Fibroblast of lung (primary cell): ENCODE measurements around the gene HACD2. TPM values are rescaled to one million over a fixed set of nuclear protein-coding genes. Genes with fewer than 3 reads are reported as not detected.
A peak's percentile ranks its signal among the peaks of the same experiment; 100 is the strongest.

Experiments
- DNase-seq, 2 donors: peaks; one replicate each; pipeline versions ENCODE4 v3.0.0 to v3.0.0-alpha.2; 2010; ENCODE audit warnings: low read depth in 2 of 2
- H2AFZ ChIP-seq: 2 replicates; pipeline ENCODE4 v1.5.1; 2012; ENCODE audit warnings: low read length, control low read depth, inconsistent platforms
- H3K27ac ChIP-seq: 2 replicates; pipeline ENCODE4 v1.5.1; 2011; ENCODE audit warnings: low read length, control low read depth; ENCODE audit not compliant: insufficient read depth
- H3K27me3 ChIP-seq: 2 replicates; pipeline ENCODE4 v1.5.1; 2011; ENCODE audit warnings: mild to moderate bottlenecking, low read length; ENCODE audit not compliant: control insufficient read depth, insufficient read depth
- H3K36me3 ChIP-seq: 2 replicates; pipeline ENCODE4 v1.5.1; 2011; ENCODE audit warnings: low read length; ENCODE audit not compliant: control insufficient read depth, insufficient read depth
- H3K4me1 ChIP-seq: 2 replicates; pipeline ENCODE4 v1.5.1; 2011; ENCODE audit warnings: low read length; ENCODE audit not compliant: control insufficient read depth, insufficient read depth; ENCODE audit errors: extremely low read depth
- H3K4me2 ChIP-seq: 2 replicates; pipeline ENCODE4 v1.5.1; 2011; ENCODE audit warnings: low read length, control low read depth; ENCODE audit not compliant: insufficient read depth; ENCODE audit errors: extremely low read depth
- H3K4me3 ChIP-seq, 4 experiments: fragments of 200-600 bp in 1 of 4; sonication (generic) in 1 of 4; replicated peaks in 1 of 4; 2 replicates each; pipeline ENCODE4 v1.5.1; 2011 to 2016; ENCODE audit warnings: low read length in 4 of 4, low read depth in 3 of 4, mild to moderate bottlenecking in 3 of 4, control low read depth in 2 of 4, inconsistent platforms in 1 of 4, mixed read lengths in 1 of 4; ENCODE audit not compliant: insufficient read depth in 1 of 4; ENCODE audit errors: control extremely low read depth in 1 of 4
- H3K79me2 ChIP-seq: 2 replicates; pipeline ENCODE4 v1.5.1; 2012; ENCODE audit warnings: mild to moderate bottlenecking, low read length, inconsistent platforms; ENCODE audit not compliant: control insufficient read depth, insufficient read depth
- H3K9ac ChIP-seq: 2 replicates; pipeline ENCODE4 v1.5.1; 2011; ENCODE audit warnings: mild to moderate bottlenecking, low read length, control low read depth; ENCODE audit not compliant: insufficient read depth
- H3K9me3 ChIP-seq: 2 replicates; pipeline ENCODE4 v1.5.1; 2012; ENCODE audit warnings: low read depth, low read length; ENCODE audit not compliant: control insufficient read depth, insufficient read depth
- H4K20me1 ChIP-seq: 2 replicates; pipeline ENCODE4 v1.5.1; 2011; ENCODE audit warnings: low read length; ENCODE audit not compliant: control insufficient read depth, insufficient read depth; ENCODE audit errors: extremely low read depth
- CTCF ChIP-seq, 2 donors: IDR thresholded peaks in 1 of 2; conservative IDR thresholded peaks in 1 of 2; 1 replicate in 1 of 2; 2 replicates in 1 of 2; pipeline ENCODE4 v1.5.1; 2011 to 2012; ENCODE audit warnings: low read length in 2 of 2, control low read depth in 1 of 2, inconsistent platforms in 1 of 2, low read depth in 1 of 2, mild to moderate bottlenecking in 1 of 2
- EZH2 ChIP-seq: IDR thresholded peaks from 2 replicates; pipeline ENCODE4 v1.5.1; 2012; ENCODE audit warnings: low read length, control low read depth, mild to moderate bottlenecking; ENCODE audit errors: missing control alignments
- polyA plus RNA-seq, 2 donors: library from polyadenylated mRNA; depleted of rRNA in 1 of 2; stranded (reverse) in 1 of 2; unstranded in 1 of 2; fragments of >200 nt; gene quantifications; 2 replicates each; pipeline ENCODE4 v1.2.1, GENCODE V29; 2011 to 2012; ENCODE audit warnings: missing spikeins in 1 of 2
- total RNA-seq: library from RNA; depleted of rRNA; stranded (reverse); fragments of >200 nt; gene quantifications from 2 replicates; pipeline ENCODE4 v1.2.1, GENCODE V29; 2014

HACD2 gene
- total and polyA plus RNA-seq, 2 donors (not counting 1 experiment from before 2014, with no cell fraction given) = 22.0 to 48.7 TPM

- DNase-seq = peak in 1 of 2 donors; percentile 56
These were observed 8.7 kb downstream of the HACD2 start for GRCh38 chr3:123576122-123576521.

GRCh38 chr3:123571973-123572365, 12.9 kb downstream of the HACD2 start:
- H3K4me2 ChIP-seq = no peak overlapping the region
- H4K20me1 ChIP-seq = no peaks in the 10 kb centered on the region
- TF ChIP-seq CTCF (conservative IDR thresholded peaks at IDR 0.05 in 1 of 2, IDR thresholded peaks at IDR 0.05 in 1 of 2; ENCODE audit: low read depth in 1 of 2, low read length in 2 of 2) = no peak
- no peak for TF ChIP-seq EZH2
- H3K9ac ChIP-seq = no peak overlapping the region
- no peak overlapping the region for H3K27ac ChIP-seq
- no peak overlapping the region for H3K4me3 ChIP-seq
- no peaks in the 10 kb centered on the region for H3K4me1 ChIP-seq
- H2AFZ ChIP-seq = no peak overlapping the region
- H3K36me3 ChIP-seq = peaks cover 3% of the 10 kb centered on the region
- DNase-seq = no peak
- H3K79me2 ChIP-seq = no peaks in the 10 kb centered on the region
- no peaks in the 10 kb centered on the region for H3K9me3 ChIP-seq
- H3K27me3 ChIP-seq = no peaks in the 10 kb centered on the region

More at GRCh38 chr3:123576122-123576521, 8.7 kb downstream of the HACD2 start:
- Histone ChIP-seq H3K4me2 (no peak overlapping the region), H3K36me3 (peaks cover 3% of the 10 kb centered on the region), H3K79me2 (no peaks in the 10 kb centered on the region), H3K4me3 (no peak overlapping the region), H3K9me3 (no peaks in the 10 kb centered on the region), H3K27me3 (no peaks in the 10 kb centered on the region), H3K4me1 (no peaks in the 10 kb centered on the region), H2AFZ (no peak overlapping the region), H3K27ac (no peak overlapping the region), H4K20me1 (no peaks in the 10 kb centered on the region), H3K9ac (no peak overlapping the region)
- TF ChIP-seq CTCF (conservative IDR thresholded peaks at IDR 0.05 in 1 of 2, IDR thresholded peaks at IDR 0.05 in 1 of 2; ENCODE audit: low read depth in 1 of 2, low read length in 2 of 2) (no peak), EZH2 (no peak)

GRCh38 chr3:123571264-123571972, 13.4 kb downstream of the HACD2 start:
- no peaks in the 10 kb centered on the region for H3K27me3 ChIP-seq
- TF ChIP-seq EZH2 = no peak
- TF ChIP-seq CTCF (conservative IDR thresholded peaks at IDR 0.05 in 1 of 2, IDR thresholded peaks at IDR 0.05 in 1 of 2; ENCODE audit: low read depth in 1 of 2, low read length in 2 of 2) = no peak
- H3K27ac ChIP-seq = no peak overlapping the region
- no peaks in the 10 kb centered on the region for H3K9me3 ChIP-seq
- H4K20me1 ChIP-seq = no peaks in the 10 kb centered on the region
- H3K36me3 ChIP-seq = peaks cover 3% of the 10 kb centered on the region
- H3K4me1 ChIP-seq = no peaks in the 10 kb centered on the region
- H3K79me2 ChIP-seq = no peaks in the 10 kb centered on the region
- no peak overlapping the region for H3K4me2 ChIP-seq
- no peak overlapping the region for H3K4me3 ChIP-seq
- peak in 1 of 2 donors; percentile 17 for DNase-seq
- H2AFZ ChIP-seq = no peak overlapping the region
- H3K9ac ChIP-seq = no peak overlapping the region
